Mammary epithelial cell (primary cell): ENCODE data around the gene NRL.

Source experiments
- CTCF ChIP-seq, 2 donors: IDR thresholded peaks in 1 of 2; conservative IDR thresholded peaks in 1 of 2; 2 replicates each; pipeline ENCODE4 v1.5.1; 2011 to 2012; ENCODE audit warnings: inconsistent platforms in 2 of 2, low read length in 2 of 2, mild to moderate bottlenecking in 2 of 2, control low read depth in 1 of 2, low read depth in 1 of 2; ENCODE audit not compliant: insufficient read depth in 1 of 2; ENCODE audit errors: extremely low read depth in 1 of 2
- EZH2 ChIP-seq: IDR thresholded peaks from 2 replicates; pipeline ENCODE4 v1.6.1; 2012; ENCODE audit warnings: low read length, inconsistent platforms, borderline replicate concordance

GRCh38 chr14:24160850-24161804 is 46.4 kb upstream of the NRL start, which contains the start of gene IRF9:
- TF ChIP-seq EZH2 (no peak), CTCF (conservative IDR thresholded peaks at IDR 0.05 in 1 of 2, IDR thresholded peaks at IDR 0.05 in 1 of 2; ENCODE audit: extremely low read depth in 1 of 2, insufficient read depth in 1 of 2, low read depth in 1 of 2, low read length in 2 of 2) (peak; percentile 93 to 98)
